ENCODE results near the gene NTN1.

GRCh38 chr17:9062399-9062902, 41.1 kb downstream of the NTN1 start:
- TF ChIP-seq POLR2A (IDR thresholded peaks at IDR 0.05), result no peak
- TF ChIP-seq, protein P1, sequence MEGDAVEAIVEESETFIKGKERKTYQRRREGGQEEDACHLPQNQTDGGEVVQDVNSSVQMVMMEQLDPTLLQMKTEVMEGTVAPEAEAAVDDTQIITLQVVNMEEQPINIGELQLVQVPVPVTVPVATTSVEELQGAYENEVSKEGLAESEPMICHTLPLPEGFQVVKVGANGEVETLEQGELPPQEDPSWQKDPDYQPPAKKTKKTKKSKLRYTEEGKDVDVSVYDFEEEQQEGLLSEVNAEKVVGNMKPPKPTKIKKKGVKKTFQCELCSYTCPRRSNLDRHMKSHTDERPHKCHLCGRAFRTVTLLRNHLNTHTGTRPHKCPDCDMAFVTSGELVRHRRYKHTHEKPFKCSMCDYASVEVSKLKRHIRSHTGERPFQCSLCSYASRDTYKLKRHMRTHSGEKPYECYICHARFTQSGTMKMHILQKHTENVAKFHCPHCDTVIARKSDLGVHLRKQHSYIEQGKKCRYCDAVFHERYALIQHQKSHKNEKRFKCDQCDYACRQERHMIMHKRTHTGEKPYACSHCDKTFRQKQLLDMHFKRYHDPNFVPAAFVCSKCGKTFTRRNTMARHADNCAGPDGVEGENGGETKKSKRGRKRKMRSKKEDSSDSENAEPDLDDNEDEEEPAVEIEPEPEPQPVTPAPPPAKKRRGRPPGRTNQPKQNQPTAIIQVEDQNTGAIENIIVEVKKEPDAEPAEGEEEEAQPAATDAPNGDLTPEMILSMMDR (IDR thresholded peaks at IDR 0.05), result no peak

Data from uterus (tissue), 2 donors.